ENCODE measurements around the gene RPS6KA2. TPM values are rescaled to one million over a fixed set of nuclear protein-coding genes. Genes with fewer than 3 reads are reported as not detected.
"Not testable (repeated sequence)": the region's sequence is repeated elsewhere in the genome, so short reads cannot be mapped to it uniquely, and the experiment has no call there.

The RPS6KA2 gene
- total RNA-seq, 2 experiments from 2014 or later, result 9.3 to 10.9 TPM

DNA sequence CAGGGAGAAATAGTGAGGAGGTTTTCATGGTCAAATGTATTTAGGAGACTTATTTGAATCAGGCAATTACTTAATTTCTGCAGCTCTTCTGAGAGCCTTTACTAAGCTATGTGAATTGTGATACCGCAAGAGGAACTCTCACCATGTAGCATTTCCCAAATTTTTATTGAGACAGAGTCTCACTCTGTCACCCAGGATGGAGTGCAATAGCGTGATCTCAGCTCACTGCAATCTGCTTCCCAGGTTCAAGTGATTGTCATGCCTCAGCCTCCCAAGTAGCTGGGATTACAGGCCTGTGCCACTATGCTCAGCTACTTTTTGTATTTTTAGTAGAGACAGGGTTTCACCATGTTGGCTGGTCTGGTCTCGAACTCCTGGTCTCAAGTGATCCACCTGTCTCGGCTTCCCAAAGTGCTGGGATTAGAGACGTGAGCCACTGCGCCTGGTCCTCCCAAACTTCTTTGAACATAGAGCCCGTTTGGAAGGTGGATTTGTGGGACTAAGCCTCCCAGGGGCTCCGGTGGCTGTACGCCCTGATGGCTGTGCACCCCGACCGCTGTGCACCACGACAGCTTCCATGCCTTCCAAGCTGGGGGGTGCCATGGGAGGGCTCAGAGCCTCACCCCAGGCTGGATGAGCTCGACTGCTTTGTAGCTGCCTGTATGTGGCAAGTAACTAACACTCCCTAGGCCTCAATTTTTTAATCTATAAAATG is 238.6 kb downstream of the RPS6KA2 start:
- no peak for ATAC-seq
- POLR2A ChIA-PET, result no interaction called here
- no peak for DNase-seq
- no peak overlapping the region for H3K4me3 Mint-ChIP-seq
- no peak overlapping the region for H3K27ac Mint-ChIP-seq
- no peaks in the 10 kb centered on the region for H3K36me3 Mint-ChIP-seq (ENCODE audit: low read depth)
- no peaks in the 10 kb centered on the region for H3K27me3 Mint-ChIP-seq
- H3K9me3 Mint-ChIP-seq (ENCODE audit: low read depth), result no peaks in the 10 kb centered on the region
- peaks cover 2% of the 10 kb centered on the region for H3K4me1 Mint-ChIP-seq
- intact Hi-C loops (cut with DNase I, micrococcal nuclease), result loop anchor here in 1 of 2 experiments (10.0 kb wide), 1 partner anchor 1436 kb away; the partner anchor contains the start of gene AFDN
- CTCF ChIA-PET, result interaction anchor here (1.7 to 2.5 kb wide), 2 partner anchors 11 to 12 kb away, joined by 4 to 7 read pairs; no protein-coding TSS in a partner anchor

DNA sequence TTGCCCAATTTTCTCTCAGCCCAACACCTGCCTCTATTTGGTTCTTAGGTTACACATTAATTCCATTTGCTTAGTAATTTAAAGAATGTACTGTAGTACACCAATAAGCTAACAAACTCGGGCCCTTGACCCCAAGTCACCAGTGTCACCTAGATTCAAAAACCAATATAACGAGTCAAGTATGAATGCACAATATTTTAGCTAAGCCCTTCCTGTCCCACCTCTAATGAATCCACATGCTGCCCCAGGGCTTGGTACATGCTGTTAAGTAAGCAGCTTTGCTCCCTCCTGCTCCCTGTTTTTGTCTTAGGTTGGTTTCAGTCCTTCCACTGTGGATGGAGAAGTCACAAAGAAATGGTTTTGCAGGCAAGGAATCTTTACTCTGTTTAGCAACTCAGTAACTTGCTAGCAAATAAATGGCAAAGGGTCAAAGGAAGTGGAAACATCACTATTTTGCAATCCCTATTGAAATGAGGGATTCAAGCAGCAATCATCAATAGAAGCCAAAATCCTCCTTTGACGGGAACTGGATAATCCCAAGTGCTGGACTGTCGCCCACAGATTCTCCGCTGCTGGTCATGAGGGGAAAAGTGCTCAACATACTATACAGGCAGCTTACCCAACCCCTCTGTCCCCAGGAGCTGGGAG is 239.3 kb downstream of the RPS6KA2 start:
- Mint-ChIP-seq H3K9me3 (ENCODE audit: low read depth) (no peaks in the 10 kb centered on the region), H3K4me3 (no peak overlapping the region), H3K27me3 (no peaks in the 10 kb centered on the region), H3K4me1 (peaks cover 2% of the 10 kb centered on the region), H3K36me3 (ENCODE audit: low read depth) (no peaks in the 10 kb centered on the region), H3K27ac (no peak overlapping the region)
- intact Hi-C loops (cut with DNase I, micrococcal nuclease), result loop anchor here in 1 of 2 experiments (10.0 kb wide), 1 partner anchor 1437 kb away; the partner anchor contains the start of gene AFDN
- ATAC-seq (no peak), DNase-seq (no peak)
- CTCF ChIA-PET, result interaction anchor here (1.7 to 2.5 kb wide), 2 partner anchors 10 to 13 kb away, joined by 4 to 7 read pairs; no protein-coding TSS in a partner anchor
- POLR2A ChIA-PET, result no interaction called here

DNA sequence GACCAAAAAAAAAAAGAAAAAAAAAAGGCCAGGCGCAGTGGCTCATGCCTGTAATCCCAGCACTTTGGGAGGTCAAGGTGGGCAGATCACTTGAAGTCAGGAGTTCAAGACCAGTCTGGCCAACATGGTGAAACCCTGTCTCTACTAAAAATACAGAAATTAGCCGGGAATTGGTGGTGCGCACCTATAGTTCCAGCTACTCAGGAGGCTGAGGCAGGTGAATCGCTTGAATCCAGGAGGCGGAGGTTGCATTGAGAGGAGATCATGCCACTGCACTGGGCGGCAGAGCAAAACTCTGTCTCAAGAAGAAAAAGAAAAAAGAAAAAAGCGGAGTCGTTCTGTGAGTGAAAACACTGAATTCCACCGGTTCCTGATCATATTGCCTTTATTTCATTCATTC is 240.0 kb downstream of the RPS6KA2 start:
- H3K27ac Mint-ChIP-seq; H3K4me1 Mint-ChIP-seq; H3K27me3 Mint-ChIP-seq; H3K9me3 Mint-ChIP-seq (ENCODE audit: low read depth); H3K4me3 Mint-ChIP-seq; DNase-seq; H3K36me3 Mint-ChIP-seq (ENCODE audit: low read depth); ATAC-seq; POLR2A ChIA-PET: not testable (repeated sequence)
- CTCF ChIA-PET, result interaction anchor here (0.8 to 2.5 kb wide), 4 partner anchors 9 to 74 kb away, joined by 4 to 7 read pairs (median 6); no protein-coding TSS in a partner anchor
- intact Hi-C loops (cut with DNase I, micrococcal nuclease), result loop anchor here in 1 of 2 experiments (10.0 kb wide), 1 partner anchor 1438 kb away; the partner anchor contains the start of gene AFDN

DNA sequence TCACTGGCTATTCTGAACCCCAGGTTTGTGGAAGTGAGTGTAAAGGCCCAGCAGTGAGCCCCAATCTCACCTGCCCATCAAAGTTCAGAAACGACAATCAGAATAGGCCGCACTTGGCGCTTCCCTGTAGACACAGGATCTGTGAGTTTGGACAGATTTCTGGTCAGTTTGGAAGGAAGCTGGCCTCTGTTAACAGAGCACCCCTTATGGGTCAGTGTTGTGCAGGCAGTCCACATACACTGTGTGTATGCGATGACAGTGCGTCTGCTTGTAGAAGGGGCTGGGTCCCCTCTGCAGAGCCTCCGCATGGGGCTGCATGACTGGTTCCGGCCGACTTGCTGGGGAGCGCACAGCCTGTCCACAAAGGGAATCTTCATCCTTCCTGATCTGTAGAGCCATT is 240.9 kb downstream of the RPS6KA2 start:
- ChIA-PET POLR2A (no interaction called here), CTCF (interaction anchor here (1.6 kb wide), 1 partner anchor 13 kb away, joined by 5 read pairs; no protein-coding TSS in a partner anchor)
- no peak for ATAC-seq
- Mint-ChIP-seq H3K36me3 (ENCODE audit: low read depth) (no peaks in the 10 kb centered on the region), H3K4me1 (peaks cover 4% of the 10 kb centered on the region), H3K9me3 (ENCODE audit: low read depth) (no peaks in the 10 kb centered on the region), H3K27ac (no peak overlapping the region), H3K4me3 (no peak overlapping the region), H3K27me3 (no peaks in the 10 kb centered on the region)
- intact Hi-C loops (cut with DNase I, micrococcal nuclease), result loop anchor here in 1 of 2 experiments (10.0 kb wide), 1 partner anchor 1439 kb away; the partner anchor contains the start of gene AFDN
- DNase-seq, result no peak

DNA sequence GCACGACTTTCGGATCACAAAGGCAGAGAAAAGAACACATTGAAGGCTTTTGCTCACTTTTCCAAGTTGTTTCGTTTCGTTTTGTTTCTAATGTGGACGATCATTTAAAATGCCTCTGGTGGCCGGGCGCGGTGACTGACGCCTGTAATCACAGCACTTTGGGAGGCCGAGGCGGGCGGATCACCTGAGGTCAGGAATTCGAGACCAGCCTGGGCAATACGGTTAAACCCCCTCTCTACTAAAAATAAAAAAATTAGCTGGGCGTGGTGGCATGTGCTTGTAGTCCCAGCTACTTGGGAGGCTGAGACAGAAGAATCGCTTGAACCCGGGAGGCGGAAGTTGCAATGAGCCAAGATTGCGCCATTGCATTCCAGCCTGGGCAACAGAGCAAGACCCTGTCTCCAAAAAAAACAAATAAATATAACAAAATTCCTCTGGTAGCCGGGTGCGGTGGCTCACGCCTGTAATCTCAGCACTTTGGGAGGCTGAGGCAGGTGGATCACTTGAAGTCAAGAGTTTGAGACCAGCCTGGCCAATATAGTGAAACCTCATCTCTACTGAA is 243.2 kb downstream of the RPS6KA2 start:
- H3K27me3 Mint-ChIP-seq; H3K36me3 Mint-ChIP-seq (ENCODE audit: low read depth); H3K4me1 Mint-ChIP-seq; POLR2A ChIA-PET; H3K9me3 Mint-ChIP-seq (ENCODE audit: low read depth); ATAC-seq: not testable (repeated sequence)
- CTCF ChIA-PET, result interaction anchor here (1.1 kb wide), 1 partner anchor 71 kb away, joined by 4 read pairs; no protein-coding TSS in a partner anchor
- DNase-seq, result peak; percentile 55
- intact Hi-C loops (cut with DNase I, micrococcal nuclease), result loop anchor here (1.0 to 10.0 kb wide), 9 partner anchors 33 to 1441 kb away; partner anchors contain the start of genes RPS6KA2 (in 2 of the 2), SFT2D1 (in 2 of the 2), AFDN (in 1 of the 2) and CEP43 (in 1 of the 2)
- Mint-ChIP-seq H3K27ac (peak overlapping the region; percentile 65), H3K4me3 (peak overlapping the region; percentile 80)

DNA sequence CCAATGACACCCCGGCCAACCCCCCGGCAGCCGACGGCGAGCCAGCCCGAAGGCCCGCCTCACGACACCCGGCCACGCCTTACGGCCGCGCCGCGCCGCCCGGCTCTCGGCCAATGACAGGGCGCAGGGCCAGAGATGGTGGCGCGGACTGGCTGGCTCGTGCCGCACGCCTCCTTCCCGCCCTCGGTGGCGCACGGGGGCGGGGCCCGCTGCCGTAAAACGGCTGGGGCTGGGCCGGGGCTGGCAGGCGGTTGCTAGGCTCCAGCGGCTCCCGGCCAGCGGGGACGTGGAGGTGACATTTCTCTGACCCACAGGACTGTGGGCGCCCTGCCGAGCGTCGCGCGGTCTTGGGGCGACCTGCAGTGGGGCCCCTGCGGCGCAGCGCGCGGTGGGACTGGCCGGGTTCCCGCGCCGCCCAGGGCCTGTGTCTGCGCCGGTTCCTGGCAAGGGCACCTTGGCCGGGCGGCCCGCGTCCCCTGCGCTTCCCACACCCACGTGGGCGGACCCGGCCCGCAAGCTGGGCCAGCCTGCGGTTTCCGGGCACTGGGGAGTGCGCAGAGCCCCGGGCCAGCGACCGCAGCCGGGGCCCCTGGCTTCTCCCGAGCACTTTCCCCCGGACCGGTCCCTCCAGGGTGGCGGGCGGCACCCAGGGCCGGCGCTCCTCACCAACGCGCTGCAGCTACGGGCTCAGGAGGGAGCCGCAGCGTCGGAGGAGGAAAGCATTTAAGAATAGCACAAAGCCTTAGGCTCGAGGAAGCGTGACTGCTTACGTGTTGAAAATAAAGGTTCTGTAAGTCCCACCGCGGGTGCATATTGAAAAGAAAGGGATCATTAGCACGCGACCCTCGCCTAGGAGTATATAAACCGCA is 243.9 kb downstream of the RPS6KA2 start, which contains the start of gene MPC1:
TSS of gene MPC1 (minus strand) at position 8 of the 869 bp plus-strand sequence. CDS start 64 bp downstream, outside the sequence.
- CTCF ChIA-PET, result interaction anchor here (1.1 kb wide), 1 partner anchor 70 kb away, joined by 4 read pairs; no protein-coding TSS in a partner anchor
- DNase-seq (peak; percentile 97), ATAC-seq (peak; percentile 95)
- no peaks in the 10 kb centered on the region for H3K9me3 Mint-ChIP-seq (ENCODE audit: low read depth)
- peak within 1 kb of the TSS; percentile 86 for H3K4me3 Mint-ChIP-seq
- H3K36me3 Mint-ChIP-seq (ENCODE audit: low read depth), result no peaks in the 10 kb centered on the region
- no peaks in the 10 kb centered on the region for H3K27me3 Mint-ChIP-seq
- H3K27ac Mint-ChIP-seq, result peak within 1 kb of the TSS; percentile 75
- H3K4me1 Mint-ChIP-seq, result peaks cover 4% of the 10 kb centered on the region
- intact Hi-C loops (cut with DNase I, micrococcal nuclease), result loop anchor here (1.0 to 10.0 kb wide), 10 partner anchors 34 to 1442 kb away; partner anchors contain the start of genes RPS6KA2 (in 2 of the 2), SFT2D1 (in 2 of the 2), AFDN (in 1 of the 2) and CEP43 (in 1 of the 2)
- POLR2A ChIA-PET, result no interaction called here

DNA sequence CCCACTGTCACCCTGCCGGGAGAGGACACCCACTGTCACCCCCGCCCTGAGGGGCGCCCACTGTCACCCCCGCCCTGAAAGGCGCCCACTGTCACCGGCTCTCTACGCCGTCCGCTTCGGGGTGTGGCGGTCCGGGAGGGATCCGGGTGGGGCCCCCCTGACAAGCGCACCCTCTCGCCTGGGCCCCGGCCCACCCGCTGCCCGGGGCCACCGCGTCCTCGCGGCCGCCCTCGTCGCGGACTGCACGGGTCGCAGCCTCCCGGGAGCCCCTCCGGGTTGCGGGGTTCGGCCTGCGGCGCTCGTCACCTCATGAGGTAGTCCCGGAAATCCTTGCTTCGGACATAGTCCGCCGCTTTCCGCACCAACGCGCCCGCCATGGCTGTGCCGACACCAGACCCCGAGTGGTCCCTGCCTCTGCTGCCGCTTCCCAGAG is 244.5 kb downstream of the RPS6KA2 start:
- no peaks in the 10 kb centered on the region for H3K36me3 Mint-ChIP-seq (ENCODE audit: low read depth)
- no peak overlapping the region for H3K27ac Mint-ChIP-seq
- H3K4me1 Mint-ChIP-seq, result peaks cover 4% of the 10 kb centered on the region
- DNase-seq, result no peak
- no peaks in the 10 kb centered on the region for H3K27me3 Mint-ChIP-seq
- no peaks in the 10 kb centered on the region for H3K9me3 Mint-ChIP-seq (ENCODE audit: low read depth)
- POLR2A ChIA-PET, result no interaction called here
- intact Hi-C loops (cut with DNase I, micrococcal nuclease), result loop anchor here (1.0 to 10.0 kb wide), 4 partner anchors 69 to 1442 kb away; partner anchors contain the start of genes AFDN (in 1 of the 2) and CEP43 (in 1 of the 2)
- CTCF ChIA-PET, result no interaction called here
- peak; percentile 4 for ATAC-seq
- peak overlapping the region; percentile 86 for H3K4me3 Mint-ChIP-seq

DNA sequence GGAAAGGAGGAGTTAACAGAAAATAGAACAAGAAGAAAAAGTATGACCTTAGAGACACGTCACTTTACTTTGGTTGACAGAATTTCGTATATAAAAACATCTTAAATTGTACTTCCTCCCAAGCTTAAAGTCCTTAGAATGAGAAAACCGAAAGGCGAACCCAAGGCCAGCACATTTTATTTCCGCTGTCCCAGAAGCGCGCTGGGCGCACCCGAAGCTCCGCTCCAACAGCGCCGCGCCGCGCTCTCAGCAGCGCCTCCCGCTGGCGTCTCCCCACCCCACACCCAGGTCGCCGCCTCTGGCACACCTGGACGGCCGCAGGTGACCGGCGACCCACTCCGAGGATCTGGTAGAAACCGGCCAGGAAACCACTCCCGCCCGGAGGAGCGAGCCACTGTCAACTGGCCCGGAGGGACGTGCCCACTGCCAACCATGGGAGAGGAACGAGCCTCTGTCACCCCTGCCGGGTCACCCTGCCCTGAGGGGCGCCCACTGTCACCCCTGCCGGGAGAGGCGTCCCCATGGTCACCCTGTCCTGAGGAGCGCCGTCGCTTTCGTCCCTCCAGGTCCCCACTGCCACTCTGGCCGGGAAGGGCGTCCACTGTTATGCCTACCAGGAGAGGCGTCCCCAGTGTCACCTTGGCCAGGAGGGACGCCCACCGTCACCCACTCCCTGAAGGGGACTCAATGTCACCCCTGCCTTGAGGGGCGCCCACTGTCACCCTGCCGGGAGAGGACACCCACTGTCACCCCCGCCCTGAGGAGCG is 245.1 kb downstream of the RPS6KA2 start:
- ChIA-PET CTCF (interaction anchor here (0.6 to 4.0 kb wide), 27 partner anchors 8 to 257 kb away, joined by 3 to 27 read pairs (median 4); partner anchors contain the start of genes PRR18, RPS6KA2 and SFT2D1), POLR2A (no interaction called here)
- DNase-seq (peak; percentile 88), ATAC-seq (peak; percentile 53)
- peak overlapping the region; percentile 86 for H3K4me3 Mint-ChIP-seq
- H3K27me3 Mint-ChIP-seq, result no peaks in the 10 kb centered on the region
- no peaks in the 10 kb centered on the region for H3K9me3 Mint-ChIP-seq (ENCODE audit: low read depth)
- peak overlapping the region; percentile 75 for H3K27ac Mint-ChIP-seq
- no peaks in the 10 kb centered on the region for H3K36me3 Mint-ChIP-seq (ENCODE audit: low read depth)
- intact Hi-C loops (cut with DNase I, micrococcal nuclease), result loop anchor here (1.0 to 10.0 kb wide), 4 partner anchors 69 to 1443 kb away; partner anchors contain the start of genes AFDN (in 1 of the 2) and CEP43 (in 1 of the 2)
- peaks cover 4% of the 10 kb centered on the region for H3K4me1 Mint-ChIP-seq

DNA sequence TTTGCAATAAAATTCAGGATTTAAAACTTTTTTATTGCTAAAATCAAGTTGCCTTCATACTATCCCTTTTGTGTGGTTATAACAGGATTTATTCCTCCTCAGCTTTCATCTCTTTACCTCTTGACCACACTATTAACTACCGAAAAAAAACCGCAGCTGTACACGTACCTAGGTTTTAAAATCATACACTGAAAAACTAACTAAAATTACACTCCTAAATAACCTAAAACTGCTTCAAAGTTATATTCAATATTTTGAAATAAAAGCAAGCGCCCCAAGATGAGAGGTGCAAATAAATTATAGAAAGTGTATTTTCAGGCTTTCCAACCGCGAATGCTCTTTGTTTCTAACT is 245.7 kb downstream of the RPS6KA2 start:
- Mint-ChIP-seq H3K27me3 (no peaks in the 10 kb centered on the region), H3K4me3 (peak overlapping the region; percentile 86), H3K9me3 (ENCODE audit: low read depth) (no peaks in the 10 kb centered on the region), H3K27ac (peak overlapping the region; percentile 75), H3K36me3 (ENCODE audit: low read depth) (no peaks in the 10 kb centered on the region), H3K4me1 (peaks cover 4% of the 10 kb centered on the region)
- DNase-seq (no peak), ATAC-seq (no peak)
- ChIA-PET POLR2A (no interaction called here), CTCF (interaction anchor here (0.6 to 4.0 kb wide), 28 partner anchors 9 to 257 kb away, joined by 3 to 27 read pairs (median 4); partner anchors contain the start of genes PRR18, RPS6KA2 and SFT2D1)
- intact Hi-C loops (cut with DNase I, micrococcal nuclease), result loop anchor here (1.0 to 10.0 kb wide), 3 partner anchors 68 to 1443 kb away; partner anchors contain the start of gene AFDN (in 1 of the 2)

Data from activated CD4-positive, alpha-beta T cell treated with anti-CD3 and anti-CD28 coated beads for 36 hours (primary cell).